HG02884 (cell line): Measurements from ENCODE around the gene LPAR1.

Experiments used
- ATAC-seq: cut with Tn5 transposase; IDR thresholded peaks from one replicate; pipeline ENCODE4 v1.9.1; 2021; ENCODE audit warnings: mild to moderate bottlenecking, moderate library complexity; ENCODE audit not compliant: unreplicated experiment

LPAR1 gene

DNA sequence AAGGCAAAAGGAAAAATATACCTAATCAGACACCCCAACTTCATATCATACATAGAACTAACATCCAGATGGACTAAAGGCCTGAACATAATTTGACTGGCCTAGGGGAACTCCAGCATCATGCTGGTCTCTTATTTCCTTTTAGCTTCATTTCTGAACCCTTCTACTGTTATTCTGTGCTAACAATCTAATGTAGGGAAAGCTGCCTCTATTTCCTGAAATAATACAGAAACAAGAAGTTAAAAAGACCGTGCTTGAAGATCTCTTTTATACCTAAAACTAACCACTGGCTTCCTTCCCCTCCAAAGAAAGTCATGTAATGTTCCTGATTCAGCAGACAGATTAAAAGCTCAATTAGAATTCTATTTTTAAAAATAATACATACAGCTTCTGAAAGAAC lies 36.7 kb downstream of the LPAR1 start:
- no peak for ATAC-seq

DNA sequence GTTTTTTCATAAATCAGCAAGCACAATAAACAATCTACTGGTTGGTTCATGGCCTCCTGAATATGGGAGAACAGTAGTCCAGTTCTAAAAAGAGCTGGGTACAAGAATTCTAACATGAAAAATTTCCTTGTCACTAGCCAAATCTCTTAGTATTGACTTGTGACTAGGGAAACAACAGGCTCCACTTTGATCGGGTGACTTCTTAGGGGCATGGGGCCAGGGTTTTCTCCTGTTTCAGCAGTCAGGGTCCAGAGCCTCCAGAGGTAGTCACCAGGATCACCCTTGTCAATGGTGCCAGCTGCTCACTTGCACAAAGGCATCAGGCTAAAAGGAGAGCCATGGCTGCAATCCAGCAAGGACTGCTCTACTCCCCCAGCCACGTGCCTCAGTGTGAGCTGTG lies 38.1 kb downstream of the LPAR1 start:
- ATAC-seq, result no peak

DNA sequence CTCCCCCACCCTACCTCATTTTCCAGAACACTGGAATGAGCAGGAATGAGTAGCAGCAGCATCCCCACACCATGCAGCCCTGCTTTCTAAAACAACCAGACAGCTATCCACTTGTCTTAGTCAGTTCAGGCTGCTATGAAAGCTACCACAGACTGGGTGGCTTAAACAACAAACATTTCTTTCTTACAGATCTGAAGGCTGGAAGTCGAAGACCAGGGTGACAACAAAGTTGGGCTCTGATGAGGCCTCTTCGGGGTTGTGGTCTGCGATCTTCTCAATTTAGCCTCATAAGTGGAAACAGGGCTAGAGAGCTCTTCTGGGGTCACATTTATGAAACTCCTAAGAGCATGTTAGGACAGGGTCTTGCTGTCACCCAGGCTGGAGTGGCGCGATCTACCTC lies 38.9 kb downstream of the LPAR1 start:
- no peak for ATAC-seq

DNA sequence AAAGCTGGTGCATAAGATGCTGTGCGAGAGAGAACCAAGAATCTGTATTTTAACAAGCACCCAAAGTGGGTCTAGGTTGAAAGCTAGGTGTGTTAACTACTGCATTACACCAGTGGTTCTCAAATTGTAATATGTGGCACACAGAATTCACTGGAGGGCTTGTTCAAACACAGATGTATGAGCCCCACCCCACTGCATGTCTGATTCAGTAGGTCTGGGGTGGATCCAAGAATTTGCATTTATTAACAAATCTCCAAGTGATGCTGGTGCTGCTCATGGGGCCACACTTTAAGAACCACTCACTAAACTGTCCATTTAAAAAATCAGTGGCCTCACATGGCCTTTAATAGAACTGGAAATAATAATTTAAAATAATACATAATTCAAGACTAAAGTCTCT lies 40.4 kb downstream of the LPAR1 start:
- ATAC-seq, result no peak

DNA sequence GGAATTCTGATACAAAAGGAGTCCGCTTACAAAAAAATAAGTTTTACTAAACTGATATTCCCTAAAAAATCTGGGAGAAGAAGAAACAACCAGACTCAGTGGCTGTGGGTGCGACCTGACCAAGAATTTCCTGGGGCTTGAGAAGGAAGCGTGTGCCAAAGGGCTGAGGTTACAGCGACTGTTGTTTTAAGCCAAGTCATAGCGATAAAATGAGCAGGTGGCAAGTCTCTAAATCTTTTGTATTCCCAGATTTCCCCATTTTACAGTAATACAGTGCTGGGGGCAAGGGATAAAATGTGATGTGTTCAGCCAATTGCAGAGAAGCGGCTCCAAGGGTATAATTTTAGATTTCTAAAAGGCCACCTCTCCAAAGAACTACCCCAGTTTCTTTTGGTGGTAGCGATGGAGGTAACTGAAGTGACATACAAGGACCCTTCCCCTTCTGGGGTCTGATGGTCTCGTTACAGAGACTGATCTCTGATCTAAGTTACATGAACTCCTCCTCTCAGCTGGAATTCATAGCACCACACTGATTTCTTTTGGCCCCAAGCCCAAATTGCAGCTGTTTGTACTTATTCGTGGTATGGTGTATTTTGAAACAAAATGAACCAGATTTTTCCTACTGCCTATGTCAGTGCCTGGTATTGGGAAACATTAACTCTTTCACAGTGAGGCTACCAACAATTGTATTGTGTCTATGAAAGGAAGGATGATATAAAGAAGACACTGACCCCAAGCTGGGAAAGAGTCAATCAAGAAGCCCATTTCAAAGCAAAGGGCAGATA lies 41.6 kb downstream of the LPAR1 start:
- ATAC-seq, result no peak

DNA sequence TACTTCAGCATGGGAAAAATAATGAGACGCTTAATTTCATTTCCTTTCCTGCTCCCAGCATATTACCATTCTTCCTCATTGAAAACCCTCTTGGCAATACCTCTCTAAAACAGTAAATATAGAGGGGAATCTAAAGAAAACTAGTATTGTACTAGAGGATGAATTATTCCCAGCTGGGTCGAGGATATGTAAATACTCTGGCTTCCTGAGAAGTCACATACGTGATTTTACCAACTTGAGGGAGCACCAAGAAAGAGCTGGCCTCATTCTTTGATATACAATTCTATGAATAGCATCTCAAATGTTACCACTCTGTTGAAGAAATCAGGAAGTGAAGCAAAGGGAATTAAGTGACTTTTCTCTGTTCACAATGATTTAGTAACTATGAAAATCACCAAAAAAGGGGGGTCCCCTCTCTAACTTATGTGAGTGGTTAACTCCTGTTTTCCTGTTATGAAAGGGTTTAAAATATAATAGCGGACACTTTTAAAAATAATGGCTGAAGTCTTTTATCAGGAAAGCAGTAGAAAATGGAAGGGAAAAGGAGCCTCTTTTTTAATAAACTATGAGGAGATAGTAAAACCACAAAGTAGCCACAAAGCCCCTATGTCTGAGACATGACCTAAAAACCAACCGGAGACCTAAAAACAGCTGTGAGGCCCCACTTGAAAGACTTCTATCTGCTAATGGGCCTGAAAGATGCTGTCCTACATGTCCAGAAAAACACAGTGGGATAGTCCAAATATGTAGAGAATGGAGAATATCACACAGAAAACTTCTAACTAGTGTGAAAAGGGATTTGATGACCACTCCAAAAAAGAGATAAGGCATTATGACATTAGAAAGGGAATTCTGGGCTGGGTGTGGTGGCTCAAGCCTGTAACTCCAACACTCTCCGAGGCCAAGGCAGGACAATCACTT lies 42.6 kb downstream of the LPAR1 start:
- ATAC-seq, result no peak

DNA sequence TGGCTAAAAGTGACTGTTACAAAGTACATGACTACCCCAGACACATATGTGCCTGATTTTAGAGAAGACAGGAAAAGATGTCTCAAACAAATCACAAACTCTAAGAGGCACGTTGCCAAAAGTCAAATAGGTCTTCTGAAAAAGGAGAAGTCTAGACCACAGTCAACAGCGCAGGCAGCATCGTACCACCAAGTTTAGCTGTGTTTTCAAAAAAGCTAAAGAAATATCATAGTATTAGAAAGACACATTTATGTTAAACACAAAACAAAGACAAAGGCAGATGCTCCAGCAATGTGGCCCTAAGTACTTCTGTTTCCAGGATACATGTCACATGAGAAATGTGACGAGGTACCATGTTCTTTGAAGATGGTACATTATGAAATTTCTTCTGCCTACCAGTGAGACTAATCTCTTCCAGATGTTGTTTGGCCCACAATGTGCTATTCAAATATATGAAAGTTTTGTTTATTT lies 43.5 kb downstream of the LPAR1 start:
- peak; percentile 56 for ATAC-seq

DNA sequence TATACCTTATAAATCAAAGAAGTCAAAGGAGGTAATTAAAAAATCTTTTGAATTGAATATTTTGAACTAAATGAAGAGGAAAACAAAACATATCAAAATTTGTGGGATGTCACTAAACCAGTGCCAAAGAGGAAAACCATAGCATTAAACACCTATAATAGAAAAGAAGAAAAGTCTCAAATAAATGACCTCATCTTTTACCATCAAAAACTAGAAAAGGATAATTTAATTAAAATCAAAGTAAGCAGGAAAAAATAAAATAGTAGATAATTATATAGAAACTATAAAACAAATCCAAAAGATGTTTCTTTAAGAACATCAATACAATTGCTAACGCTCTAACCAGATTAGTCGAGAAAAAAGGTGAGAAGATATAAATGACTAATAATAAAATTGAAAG lies 47.8 kb downstream of the LPAR1 start:
- no peak for ATAC-seq

DNA sequence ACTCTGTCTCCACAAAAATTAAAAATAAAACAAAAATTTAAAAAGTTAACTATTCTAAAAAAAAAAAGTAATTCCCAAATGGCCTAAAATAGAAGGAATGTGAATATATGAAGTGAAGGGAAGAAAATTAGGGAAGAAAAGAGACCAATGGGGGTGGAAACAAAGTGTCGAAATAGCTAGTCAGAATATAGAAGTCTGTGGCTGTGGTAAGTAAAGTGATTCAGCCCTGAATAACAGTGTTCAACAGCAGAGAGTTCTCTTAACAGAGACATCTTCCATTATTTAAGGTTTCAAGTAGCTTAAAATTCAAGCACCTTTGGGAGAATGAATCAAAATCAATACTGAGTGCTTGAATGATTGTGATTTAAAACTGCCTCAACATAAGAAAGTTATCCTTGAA lies 51.7 kb downstream of the LPAR1 start:
- no peak for ATAC-seq

DNA sequence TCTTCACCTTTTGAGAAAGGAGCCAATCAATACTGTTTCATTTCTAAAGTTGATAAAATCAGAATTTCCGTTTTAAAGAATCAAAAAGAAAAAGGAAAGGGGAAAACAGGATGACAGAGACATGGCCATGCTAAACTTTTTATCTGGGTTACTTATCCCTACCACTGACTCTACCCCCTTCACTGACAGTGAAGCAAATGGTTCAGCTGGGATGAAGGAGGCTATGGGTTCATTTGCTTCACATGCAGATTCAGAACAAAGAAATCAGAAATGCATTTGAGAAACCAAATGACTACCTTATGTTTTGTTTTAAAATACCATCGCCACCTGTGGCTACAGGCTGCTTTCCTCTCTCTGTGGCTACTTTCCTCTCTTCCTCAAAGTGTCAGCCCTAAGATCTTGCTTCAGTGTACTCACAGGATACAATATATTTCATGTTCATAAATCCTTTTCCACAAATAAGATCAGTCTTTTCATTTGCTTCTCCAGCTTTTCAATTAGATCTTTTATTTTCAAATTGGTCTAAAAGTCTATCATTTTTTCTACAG lies 53.3 kb downstream of the LPAR1 start:
- ATAC-seq, result no peak

DNA sequence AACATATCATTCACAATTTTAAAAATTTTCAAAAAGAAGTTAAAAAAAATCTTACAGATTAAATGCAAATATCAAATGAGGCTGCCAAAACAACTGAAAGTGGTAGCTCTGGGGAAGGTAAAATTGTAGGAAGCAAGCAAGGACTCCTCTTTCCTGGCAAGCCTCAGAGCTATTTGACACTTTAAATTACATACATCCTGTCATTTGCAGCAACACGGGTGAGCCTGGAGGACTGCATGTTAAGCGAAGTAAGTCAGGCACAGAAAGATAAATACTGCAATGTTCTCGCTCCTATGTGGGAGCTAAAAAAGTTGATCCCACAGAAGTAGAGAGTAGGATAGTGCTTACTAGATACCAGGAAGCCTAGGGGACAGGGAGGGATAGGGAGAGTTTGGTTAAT lies 58.0 kb downstream of the LPAR1 start:
- no peak for ATAC-seq

DNA sequence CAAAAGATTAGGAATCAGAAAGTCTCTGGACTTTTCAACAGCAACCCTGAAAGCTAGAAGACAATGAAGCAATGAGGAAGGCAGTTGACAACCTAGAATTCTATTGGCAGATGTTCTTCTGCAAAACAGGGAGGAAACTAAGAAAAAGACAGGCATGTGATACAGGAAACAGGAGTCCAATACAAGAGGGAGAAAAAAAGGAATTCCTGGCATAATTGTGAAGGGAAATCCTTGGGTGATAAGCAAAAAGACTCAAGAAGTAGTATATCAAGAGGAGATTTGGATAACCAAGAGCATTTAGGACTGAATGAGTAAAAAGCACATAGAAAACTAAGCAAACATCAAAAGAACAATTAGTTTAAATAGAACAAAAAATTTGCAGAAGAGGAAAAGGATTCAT lies 58.6 kb downstream of the LPAR1 start:
- no peak for ATAC-seq

DNA sequence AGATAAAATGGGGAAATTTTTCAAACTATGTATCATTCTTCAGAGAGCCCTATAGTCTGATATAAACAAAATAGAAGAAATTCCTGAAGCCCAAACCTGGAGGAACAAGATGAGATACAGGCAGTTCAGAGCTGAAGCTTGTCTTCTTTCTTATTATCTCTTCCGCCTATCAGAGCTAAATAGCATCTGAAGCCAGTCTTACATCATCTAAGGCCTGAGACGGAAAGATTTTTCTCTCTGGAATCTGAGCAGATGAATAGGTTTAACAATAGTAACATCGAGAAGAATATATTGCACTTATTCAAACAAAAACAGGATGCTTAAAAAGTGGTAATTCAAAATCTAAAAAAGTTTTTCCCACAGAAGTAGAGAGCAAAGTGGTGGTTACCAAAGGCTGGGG lies 59.8 kb downstream of the LPAR1 start:
- ATAC-seq, result no peak

DNA sequence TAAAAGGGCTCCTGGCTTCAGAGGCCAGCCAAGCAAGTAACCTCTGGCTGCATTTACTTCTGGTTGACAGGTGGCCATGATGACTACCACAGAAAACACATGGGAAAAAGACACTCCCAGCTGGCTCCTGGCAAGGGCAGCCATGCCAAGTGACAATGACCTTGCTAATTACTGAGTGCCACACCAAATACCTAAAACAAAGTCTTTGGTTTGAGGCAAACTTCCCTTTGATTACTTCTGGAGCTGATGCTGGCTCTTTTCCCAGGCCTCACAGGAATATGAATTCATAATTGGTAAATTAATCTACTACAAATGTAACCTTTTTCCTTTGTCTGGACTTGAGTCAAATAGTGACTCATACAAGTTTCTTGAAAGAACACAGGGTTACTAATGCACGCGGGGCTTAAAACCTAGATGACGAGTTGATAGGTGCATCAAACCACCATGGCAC lies 61.0 kb downstream of the LPAR1 start:
- ATAC-seq, result no peak

DNA sequence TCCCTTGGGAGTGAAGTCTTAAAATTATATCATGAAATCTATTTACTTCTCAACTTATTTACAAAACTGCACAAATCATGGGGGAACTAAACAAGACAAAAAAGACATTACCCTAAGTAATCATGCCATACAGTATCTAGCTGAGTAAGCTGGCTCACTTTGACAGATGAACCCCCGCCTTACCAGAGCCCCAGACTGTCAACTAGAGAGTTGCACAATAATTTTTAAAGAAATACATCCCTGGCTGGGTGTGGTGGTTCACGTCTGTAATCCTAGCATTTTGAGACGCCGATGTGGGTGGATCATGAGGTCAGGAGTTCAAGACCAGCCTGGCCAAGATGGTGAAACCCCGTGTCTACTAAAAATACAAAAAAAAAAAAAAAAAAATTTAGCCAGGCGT lies 62.3 kb downstream of the LPAR1 start:
- ATAC-seq, result no peak

DNA sequence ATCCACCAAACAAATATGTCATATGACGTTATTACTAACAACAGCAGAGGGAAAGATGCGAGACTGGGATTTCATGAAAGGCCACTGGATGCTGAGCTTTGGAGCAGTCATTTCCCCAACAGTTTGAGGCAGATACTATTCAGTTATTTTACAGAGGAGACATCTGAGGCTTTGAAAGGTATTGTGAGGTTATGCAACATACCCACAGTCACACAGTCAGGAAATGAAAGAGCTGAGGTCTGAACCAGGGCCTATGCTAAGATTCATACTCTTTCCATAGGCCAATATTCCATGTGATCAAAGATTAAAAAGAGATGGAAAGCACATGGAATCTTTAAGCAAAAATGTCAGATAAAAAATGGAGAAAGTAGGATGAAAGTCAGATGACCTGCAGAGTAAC lies 63.0 kb downstream of the LPAR1 start:
- no peak for ATAC-seq

DNA sequence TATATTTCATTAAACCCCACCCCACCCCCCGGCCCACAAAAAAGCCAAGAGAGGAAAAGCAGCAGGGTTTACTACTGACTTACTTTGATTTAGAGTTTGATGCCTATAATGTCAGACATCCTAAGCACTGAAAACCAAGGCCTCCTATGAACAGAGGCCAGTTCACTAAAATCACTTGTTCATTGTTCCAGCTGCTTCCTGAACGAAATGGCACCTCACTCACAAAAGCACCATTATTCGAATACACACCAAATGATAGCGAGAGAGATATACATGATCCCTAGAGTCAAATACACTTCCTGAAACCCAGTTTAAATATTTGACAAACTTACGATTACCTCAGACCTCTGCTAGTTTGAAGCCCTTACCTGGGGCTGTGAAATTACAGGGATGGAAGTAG lies 66.6 kb downstream of the LPAR1 start:
- no peak for ATAC-seq

DNA sequence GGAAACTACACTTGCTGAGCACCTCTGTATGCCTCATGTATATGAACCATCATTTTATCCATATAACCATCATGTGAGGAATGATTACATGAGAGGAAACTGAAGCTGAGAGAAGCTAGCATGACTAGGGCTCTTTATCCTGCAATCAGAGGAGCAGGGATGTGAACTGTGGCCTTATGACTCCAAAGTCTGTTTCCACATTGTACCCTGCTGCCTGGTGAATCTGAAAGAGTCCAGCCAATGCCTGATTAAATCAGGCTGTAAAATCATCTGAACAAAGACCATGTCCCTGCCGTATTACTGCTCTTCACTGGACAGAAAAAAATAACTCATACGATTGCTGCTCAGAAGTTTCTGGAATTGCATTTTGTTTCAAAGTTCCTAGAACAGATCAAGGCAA lies 67.0 kb downstream of the LPAR1 start:
- ATAC-seq, result no peak

DNA sequence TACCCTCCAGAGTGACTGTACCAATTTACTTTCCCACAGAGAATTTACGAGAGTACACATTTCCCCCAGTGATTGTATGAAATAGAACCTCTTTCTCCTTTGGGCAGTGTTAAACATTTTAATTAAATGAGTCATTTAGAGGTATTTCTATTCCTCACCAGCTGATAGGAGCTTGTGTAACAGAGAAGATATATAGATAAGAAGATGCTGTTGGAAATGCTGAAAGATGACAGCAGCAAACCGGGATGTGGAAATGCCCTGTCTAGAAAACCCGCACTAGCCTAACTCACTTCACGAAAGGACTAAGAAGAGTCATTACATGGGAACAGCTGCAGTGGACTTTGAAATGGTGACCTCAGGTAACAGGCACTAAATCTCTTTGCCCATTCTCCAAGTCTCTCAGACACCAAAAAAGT lies 68.3 kb downstream of the LPAR1 start:
- ATAC-seq, result no peak

DNA sequence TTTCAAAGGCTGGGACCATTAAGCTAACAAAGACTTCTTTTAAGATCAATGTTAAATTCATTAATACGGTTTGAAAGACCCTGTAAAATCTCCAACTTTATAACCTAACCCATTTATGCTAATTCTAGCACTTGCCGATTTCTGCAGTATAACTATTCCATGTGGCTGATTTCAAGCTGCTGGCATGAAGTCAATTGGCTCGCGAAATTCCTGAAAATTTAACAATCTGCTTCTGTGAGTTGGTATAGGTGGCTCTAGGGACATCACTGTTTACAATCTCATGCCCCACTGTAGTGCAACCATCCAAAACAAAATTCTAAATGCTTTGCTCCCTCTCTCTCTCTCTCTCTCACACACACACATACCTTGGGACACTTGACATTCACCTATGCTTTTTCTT lies 70.2 kb downstream of the LPAR1 start:
- ATAC-seq, result no peak

DNA sequence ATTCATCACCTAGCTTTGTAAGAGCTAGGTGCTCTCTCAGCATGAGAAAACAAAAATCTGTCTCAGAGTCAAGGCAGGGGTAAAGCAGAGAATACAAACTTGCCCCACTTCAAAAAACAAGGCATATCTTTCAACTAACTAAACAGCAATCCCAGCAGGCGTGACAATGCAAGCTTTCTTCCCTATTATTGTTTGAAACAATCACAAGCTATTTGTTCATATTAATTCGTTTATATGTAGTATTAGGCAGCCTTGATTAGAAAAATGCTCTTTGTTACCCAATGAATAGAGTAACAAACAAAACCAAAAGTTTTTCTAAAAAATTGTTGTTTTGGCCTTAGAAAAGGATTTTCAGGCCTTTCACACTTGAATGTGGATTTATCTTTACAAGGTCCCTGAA lies 71.1 kb downstream of the LPAR1 start:
- ATAC-seq, result no peak

DNA sequence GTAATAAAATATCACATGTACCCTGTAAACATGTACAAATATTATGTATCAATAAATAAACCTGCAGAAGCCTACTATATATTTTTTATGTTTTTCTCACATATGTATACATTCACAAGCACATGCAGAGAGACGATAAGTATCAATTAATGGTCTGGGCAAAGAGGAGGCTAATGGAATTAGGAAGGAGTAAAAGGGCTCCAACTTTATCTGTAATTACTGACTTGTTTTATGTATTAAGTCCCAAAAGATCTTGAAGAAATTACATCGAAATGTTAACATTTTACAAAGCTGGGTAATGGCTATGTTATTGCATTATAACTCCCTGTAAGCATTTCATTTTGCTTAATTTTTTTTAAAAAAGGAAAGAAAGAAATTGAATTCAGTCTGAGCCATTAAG lies 78.0 kb downstream of the LPAR1 start:
- ATAC-seq, result no peak
